ENCODE measurements around the gene ATXN7.

The ATXN7 gene

DNA sequence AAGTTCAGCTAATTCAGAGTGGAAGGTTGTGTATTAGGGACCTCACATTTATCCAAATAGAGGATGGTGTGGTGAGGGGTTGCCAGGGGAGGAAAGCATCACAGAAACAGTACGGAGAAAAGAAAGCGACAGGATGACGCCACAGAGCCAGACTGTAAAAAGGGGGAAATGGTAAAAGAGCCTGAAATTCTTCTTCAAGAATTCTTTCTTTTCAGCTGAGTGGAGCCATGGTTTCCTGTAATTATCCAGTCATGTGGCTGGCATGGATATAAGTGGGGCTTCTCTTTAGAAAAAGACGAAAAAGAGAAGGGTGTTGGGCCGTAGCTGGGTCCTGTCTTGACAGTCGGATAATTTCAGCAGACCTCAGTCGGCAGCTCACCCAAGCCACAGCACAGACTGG is 184.1 kb downstream of the ATXN7 start:
- no peak for FAIRE-seq

DNA sequence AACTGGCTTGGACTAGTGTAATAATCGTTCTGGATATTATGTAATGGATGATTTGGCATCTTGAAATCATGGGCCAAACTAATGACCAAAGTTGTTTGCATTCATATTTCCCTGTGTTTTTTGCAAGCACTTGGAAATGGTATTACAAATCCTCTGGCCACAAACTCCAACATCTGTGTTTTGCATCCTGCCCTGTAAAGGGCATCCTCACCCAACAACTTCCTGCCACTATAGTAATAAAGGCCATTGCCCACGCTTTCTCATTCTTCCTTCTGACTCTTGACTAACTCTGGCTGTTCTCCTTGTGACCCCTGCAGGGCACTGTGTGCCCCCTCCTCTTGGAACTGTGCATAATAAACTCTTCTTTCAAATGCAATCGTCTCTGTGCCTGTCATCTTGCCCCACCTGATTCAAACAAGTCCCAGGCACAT is 185.0 kb downstream of the ATXN7 start:
- FAIRE-seq (no peak), DNase-seq (ENCODE audit: low spot score) (no peak)

More for the DNA sequence above, 184.1 kb downstream of the ATXN7 start:
- no peak for DNase-seq (ENCODE audit: low spot score)

DNA sequence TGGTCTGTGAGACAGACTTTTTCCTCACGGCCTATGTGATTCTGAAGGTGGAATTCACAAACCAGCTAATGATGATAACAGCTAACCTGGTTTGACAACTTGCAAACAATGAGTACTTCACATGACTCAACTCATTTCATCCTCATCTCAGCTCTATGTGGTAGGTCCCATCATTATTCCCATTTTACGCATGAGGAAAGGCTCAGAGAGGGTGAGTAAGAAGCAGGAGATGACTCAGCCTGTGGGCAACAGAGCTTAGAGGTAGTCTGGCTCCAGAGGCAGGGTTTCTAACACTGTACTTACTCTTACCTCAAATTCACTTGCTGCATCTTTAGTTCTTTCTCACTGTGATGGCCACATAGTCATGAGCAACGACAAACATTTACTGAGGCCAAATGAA is 185.5 kb downstream of the ATXN7 start:
- DNase-seq (ENCODE audit: low spot score) (no peak), FAIRE-seq (peak; percentile 67)

DNA sequence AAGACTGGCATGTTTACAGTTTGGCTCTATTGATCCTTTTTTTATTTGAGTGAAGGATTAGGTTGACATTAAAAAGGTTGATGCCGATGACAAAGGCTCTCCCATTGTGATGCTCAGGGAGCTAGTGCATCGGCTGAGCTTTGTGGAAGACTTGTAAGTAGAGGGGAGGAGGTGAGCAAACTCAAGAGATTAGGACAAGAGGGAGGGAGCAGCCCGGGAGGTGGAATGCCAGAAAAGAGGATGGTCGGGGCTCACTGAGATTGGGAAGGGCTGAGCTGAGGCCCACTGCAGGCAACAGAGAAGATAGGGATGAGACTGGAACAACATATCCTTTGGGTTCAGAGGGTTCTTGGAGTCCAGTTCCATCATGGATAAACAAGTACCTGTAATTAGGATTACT is 186.2 kb downstream of the ATXN7 start:
- no peak for FAIRE-seq
- DNase-seq (ENCODE audit: low spot score), result no peak

All from urothelium cell line (cell line).